Astrocyte of the cerebellum (primary cell): ENCODE measurements around the gene C9orf50.

ENCODE experiments used
- DNase-seq: peaks from one replicate; pipeline ENCODE4 v3.0.0-alpha.2; 2011; ENCODE audit warnings: low read depth
- H3K4me3 ChIP-seq: 2 replicates; pipeline ENCODE4 v1.5.1; 2011; ENCODE audit warnings: mild to moderate bottlenecking, low read depth, low read length, moderate library complexity
- CTCF ChIP-seq: IDR thresholded peaks from 2 replicates; pipeline ENCODE4 v1.5.1; 2012; ENCODE audit warnings: low read length, low read depth, moderate library complexity, mild to moderate bottlenecking; ENCODE audit errors: missing control alignments
- in situ Hi-C: cut with HindIII; loops from 2 replicates; pipeline ENCODE4 v1.10.0; 2017; ENCODE audit warnings: low sequenced_read_pairs

Gene C9orf50

GRCh38 chr9:129619787-129620668 lies 873 bp downstream of the C9orf50 start:
- peak; percentile 24 for TF ChIP-seq CTCF
- no peak for DNase-seq
- in situ Hi-C loops = no loop called here
- peak overlapping the region; percentile 41 for H3K4me3 ChIP-seq

- in situ Hi-C loops = no loop called here
- peak; percentile 65 for TF ChIP-seq CTCF
- H3K4me3 ChIP-seq = no peak overlapping the region
- DNase-seq = no peak
These were observed 3.7 kb downstream of the C9orf50 start for GRCh38 chr9:129617167-129617566.

DNA sequence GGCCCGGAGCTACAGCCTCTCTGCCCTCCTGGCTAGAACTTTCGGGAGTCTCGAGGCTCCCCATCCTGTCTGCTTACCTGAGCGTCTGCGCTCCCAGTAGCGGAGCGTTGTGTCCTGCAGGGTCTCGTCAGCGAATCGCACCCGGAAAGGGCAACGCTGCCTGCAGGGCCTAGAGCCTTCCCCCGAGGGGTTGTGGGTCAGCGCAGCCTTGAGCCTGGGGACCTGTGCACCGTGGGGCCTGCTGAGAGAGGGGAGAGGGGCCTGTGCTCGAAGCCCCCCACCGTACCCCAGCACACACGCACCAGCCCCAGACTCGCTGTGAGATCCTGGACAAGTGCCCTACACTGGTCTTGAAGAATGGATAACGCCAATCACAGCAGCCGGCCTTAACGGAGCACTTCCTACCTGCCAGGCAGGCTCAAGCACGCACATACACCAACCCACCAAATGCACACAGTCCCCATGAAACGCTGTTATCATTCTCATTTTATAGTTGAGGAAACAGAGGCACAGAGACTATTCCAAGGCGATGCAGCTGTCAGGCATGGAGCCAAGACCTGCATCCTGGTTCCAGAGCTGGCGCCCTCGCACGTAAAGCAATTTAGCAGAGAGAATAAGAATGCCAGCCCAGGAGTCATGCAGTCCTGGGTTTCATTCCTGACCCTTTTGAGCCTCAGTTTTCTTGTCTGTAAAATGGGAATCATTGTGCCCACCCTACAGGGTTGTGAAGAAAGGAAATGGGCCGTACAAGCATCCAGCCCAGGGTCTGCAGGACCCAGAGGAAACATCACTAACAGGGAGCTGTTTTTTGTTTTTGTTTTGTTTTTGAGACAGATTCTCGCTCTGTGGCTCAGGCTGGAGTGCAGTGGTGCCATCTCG lies 5.3 kb downstream of the C9orf50 start:
- in situ Hi-C loops = no loop called here
- TF ChIP-seq CTCF = no peak
- no peak for DNase-seq
- H3K4me3 ChIP-seq = no peak overlapping the region

GRCh38 chr9:129614932-129615331 lies 6.0 kb downstream of the C9orf50 start:
- in situ Hi-C loops = no loop called here
- no peak for DNase-seq
- TF ChIP-seq CTCF = no peak
- H3K4me3 ChIP-seq = no peak overlapping the region

GRCh38 chr9:129613520-129614175 lies 7.3 kb downstream of the C9orf50 start:
- no peak for TF ChIP-seq CTCF
- no peak for DNase-seq
- H3K4me3 ChIP-seq = no peak overlapping the region
- in situ Hi-C loops = no loop called here
